HEK293 (cell line): ENCODE results near the gene FOXP1.

Experiments used
- CTCF ChIP-seq: fragments of 450-650 bp; formaldehyde crosslinking; IDR thresholded peaks from 2 replicates; pipeline ENCODE4 v1.5.1; 2016; ENCODE audit warnings: missing biosample characterization, missing genetic modification characterization
- ZNF48 ChIP-seq: fragments of 450-650 bp; formaldehyde crosslinking; IDR thresholded peaks from 2 replicates; pipeline ENCODE4 v1.5.1; 2016; ENCODE audit warnings: missing biosample characterization, missing genetic modification characterization
- ZNF621 ChIP-seq: fragments of 450-650 bp; formaldehyde crosslinking; IDR thresholded peaks from 2 replicates; pipeline ENCODE4 v1.5.1; 2017; ENCODE audit warnings: missing biosample characterization, missing genetic modification characterization

- TF ChIP-seq CTCF (tag by site-specific recombination) (no peak), ZNF621 (no peak), ZNF48 (tag by site-specific recombination) (no peak)
Observed at GRCh38 chr3:71288269-71288930, 295.1 kb downstream of the FOXP1 start.
